Activated CD8-positive, alpha-beta memory T cell treated with anti-CD3 and anti-CD28 coated beads for 48 hours (primary cell): Measurements from ENCODE around the gene ANAPC5.
"Not testable (repeated sequence)": the region's sequence is repeated elsewhere in the genome, so short reads cannot be mapped to it uniquely, and the experiment has no call there.

Source experiments
- DNase-seq, 3 experiments: peaks; one replicate each; pipeline ENCODE4 v3.0.0-alpha.2; 2020; ENCODE audit warnings: low read depth in 2 of 3, low spot score in 2 of 3

The ANAPC5 gene

DNA sequence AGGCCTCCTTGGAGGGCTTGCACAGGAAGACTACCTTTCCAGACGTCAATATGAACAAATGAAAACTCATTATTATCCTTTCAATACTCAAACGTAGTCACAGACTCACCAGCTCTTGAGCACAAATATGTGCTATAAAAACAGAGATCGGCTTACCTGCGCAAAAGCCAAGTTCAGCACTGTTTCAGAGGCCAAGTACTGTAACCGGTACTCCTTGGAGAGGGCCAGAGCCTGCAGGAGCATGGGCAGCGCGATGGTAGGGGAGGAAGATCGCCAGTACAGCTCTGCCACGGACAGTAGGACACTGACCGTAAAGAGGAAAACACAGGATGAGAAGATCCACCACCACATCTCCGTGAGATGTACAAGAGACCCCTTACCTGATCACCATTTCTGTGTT, 34.1 kb downstream of the ANAPC5 start:
- no peak for DNase-seq

DNA sequence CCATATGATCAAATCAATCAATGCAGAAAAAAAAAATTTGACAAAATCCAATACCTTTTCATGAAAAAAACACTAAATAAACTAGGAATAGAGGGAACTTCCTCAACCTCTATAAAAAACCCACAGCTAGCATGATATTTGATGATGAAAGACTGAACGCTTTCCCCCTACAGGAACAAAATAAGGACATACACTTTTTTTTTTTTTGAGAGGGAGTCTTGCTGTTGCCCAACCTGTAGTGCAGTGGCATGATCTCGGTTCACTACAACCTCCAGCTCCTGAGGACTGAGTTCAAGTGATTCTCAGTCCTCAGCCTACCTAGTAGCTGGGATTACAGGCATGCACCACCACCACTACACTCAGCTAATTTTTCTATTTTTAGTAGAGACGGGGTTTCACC, 37.8 kb downstream of the ANAPC5 start:
- no peak for DNase-seq

DNA sequence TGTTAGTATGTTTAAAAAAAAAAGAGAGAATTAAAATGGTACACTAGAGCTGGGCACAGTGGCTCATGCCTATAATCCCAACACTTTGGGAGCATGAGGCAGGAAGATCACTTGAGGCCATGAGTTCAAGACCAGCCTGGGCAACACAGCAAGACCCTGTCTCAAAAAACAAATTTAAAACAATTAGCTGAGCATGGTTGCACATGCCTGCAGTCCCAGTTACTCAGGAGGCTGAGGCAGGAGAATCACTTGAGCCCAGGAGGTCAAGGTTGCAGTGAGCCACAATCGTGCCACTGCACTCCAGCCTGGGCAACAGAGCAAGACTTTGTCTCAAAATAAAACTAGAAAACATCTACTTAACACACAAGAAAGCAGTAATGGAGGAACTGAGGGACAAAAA, 42.0 kb downstream of the ANAPC5 start:
- DNase-seq: not testable (repeated sequence)

DNA sequence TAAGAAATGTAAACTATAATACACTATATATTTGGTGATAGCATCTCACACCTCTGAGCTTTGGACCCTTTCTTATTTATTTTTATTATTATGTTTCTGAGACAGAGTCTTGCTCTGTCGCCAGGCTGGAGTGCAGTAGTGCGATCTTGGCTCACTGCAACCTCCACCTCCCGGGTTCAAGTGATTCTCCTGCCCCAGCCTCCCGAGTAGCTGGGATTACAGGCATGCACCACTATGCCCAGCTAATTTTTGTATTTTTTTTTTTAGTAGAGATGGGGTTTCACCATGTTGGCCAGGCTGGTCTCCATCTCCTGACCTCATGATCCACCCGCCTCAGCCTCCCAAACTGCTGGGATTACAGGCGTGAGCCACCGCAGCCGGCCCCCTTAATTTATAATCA, 44.8 kb downstream of the ANAPC5 start:
- DNase-seq: not testable (repeated sequence)

DNA sequence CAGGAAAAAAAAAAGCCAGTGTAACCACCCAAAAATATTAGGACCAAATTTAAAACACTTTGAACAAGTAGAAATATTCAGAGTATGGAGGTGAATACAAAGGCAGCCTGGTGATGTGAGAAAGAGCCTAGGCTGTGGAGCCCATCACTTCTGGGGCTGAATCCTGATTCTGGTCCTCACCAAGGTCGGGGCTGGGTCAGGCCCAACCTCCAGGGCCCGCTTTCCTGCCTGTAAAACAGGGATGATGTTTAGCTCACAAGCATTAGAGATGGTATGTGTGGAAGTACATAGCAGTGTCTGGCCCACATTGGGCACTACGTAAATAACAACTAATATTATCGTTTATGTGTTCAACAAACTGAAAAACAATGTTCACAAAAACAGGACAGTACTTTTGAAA, 47.9 kb downstream of the ANAPC5 start:
- DNase-seq: no peak

DNA sequence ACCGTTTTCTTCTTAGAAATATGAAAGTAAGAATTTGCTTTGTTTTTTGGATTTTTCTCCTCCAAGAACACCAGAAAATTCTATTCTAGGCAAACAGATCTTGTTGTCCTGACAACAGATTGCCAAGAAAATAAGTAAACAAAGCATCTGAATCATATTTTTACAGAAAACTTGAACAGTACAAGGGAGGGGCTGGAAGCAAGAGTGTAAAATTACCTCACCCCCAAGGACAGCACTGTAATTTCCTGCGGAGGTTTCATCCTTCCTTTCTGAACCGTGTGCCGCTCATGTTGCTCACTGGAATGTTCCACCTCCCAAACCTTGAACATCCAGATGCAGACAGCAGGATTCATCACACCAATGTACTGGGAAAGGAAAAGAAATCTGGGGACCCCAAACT, 50.3 kb downstream of the ANAPC5 start:
- no peak for DNase-seq

DNA sequence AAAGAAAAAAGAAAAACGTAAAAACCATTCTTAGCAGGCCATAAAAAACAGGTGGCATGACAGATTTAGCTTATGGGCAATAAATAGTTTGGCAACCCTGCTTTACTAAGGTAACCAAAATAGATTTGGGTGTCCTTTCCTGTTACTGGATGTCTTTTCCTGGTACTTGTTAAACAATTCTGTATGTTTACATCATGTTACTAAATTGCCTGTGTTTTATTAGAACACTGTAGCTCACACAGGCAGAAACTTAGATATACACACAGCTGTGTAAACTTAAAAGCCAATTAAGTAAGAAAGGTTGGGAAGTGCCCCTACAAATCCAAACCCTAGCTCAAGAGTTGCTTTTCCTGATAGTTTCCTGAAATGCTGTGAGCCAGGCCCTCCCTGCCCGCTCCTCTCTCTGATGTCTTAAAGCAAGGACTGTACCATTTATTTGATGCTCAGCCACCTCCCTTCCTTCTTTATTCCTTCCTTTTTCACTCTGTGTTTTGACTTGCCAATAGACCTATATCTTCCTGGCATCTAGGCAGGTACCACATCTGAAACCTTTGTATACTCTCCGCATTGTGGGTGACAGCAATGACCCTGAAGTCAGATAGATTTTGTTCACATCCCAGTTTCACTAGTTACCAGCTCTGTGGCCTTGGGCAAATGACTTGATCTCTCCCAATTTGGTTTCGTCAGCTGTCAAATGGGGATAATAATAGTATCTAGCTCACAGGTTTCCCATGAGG, 52.0 kb downstream of the ANAPC5 start:
- DNase-seq: no peak

DNA sequence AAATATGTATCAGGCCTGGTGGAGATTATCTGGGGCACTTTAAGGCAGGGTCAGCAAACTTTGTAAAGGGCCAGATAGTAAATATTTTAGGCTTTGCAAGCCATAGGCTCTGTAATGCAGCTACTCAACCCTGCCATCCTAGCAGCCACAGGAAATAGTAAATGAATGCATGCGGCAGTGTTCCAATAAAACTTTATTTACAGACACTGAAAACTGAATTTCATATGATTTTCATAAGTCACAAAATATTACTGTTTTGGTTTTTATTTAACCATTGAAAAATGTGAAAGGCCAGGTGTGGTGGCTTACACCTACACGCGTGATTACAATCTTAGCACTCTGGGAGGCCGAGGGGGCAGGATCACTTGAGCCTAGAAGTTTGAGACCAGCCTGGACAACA, 52.5 kb downstream of the ANAPC5 start:
- no peak for DNase-seq

DNA sequence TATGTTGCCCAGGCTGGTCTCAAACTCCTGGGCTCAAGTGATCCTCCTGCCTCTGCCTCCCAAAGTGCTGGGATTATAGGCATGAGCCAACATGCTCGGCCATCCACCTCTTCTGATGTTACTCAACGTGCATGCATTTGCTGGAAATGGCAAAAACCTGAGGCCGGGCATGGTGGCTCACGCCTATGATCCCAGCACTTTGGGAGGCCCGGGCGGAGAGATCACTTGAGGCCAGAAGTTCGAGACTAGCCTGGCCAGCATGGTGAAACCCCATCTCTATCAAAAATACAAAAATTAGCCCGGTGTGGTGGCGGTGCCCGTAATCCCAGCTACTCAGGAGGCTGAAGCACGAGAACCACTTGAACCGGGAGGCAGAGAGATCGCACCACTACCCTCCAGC, 53.8 kb downstream of the ANAPC5 start:
- DNase-seq: not testable (repeated sequence)

DNA sequence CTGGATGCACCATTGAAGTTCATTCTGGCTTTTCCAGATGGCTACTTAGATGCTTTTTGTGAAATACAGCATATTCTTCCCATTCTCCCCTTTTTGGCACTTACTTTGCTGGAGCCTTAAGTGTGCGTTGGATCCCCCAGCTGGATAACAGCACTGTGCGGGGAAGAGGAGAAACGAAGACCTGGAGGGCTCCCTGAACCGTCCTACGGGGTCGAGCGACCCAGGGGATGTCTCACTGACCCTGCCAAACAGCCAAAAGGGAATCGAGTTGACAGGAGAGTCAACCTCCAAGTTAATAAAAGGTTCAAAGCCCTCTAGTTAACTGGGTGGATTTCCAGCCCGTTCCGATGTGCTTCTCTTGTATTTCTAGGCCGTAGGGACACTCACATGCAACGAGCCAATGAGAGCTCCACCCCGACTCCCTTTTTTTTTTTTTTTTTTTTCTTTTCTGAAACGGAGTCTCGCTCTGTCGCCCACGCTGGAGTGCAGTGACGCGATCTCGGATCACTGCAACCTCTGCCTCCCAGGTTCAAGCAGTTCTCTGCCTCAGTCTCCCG, 54.7 kb downstream of the ANAPC5 start:
- DNase-seq: peak; percentile 13 to 17 (median 15)

DNA sequence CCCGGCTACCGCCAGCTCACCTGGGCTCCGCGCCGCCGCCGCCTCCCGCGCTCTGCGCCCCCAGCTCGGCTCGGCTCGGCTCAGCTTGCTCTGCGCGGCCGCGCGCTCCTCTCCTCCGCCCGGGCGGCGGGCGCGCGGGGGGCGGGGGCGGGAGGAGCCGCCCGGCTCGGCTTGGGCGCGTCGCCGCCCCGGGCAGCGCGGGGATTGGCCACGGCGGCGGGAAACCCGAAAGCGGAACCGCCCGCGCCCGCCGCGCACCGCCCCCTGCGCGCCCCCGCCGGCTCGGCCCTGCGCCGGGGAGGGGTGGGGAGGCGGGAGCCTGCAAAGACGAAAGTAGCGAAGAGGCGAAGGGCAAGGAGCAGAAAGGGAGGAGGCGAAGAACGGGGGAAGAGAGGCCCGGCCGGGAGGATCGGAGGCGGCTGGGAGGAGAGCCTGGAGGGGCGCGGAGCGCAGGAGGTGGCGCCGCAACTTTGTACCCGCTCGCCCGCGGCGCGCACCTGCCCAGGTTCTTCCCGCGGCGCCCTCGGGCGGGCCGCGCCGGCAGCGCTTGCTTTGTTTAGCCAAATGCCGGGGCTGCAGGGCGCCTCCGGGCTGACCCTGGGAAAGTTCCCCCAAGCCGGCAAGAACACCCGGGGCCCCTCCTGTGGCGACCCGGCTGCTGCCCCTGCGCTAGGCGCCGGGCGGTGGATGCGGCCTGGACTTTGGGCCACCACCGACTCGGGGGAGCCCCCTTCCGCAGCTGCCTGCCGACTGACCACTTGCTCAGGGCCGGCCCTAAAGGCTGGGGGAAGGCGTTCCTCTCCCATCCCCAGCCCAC, 55.4 kb downstream of the ANAPC5 start, which contains the start of gene CAMKK2:
Gene CAMKK2, minus strand, starts transcription at position 92 of the 817 bp plus-strand sequence. CDS start 22,183 bp downstream, outside the sequence.
- DNase-seq: peak; percentile 45 to 85 (median 68)

DNA sequence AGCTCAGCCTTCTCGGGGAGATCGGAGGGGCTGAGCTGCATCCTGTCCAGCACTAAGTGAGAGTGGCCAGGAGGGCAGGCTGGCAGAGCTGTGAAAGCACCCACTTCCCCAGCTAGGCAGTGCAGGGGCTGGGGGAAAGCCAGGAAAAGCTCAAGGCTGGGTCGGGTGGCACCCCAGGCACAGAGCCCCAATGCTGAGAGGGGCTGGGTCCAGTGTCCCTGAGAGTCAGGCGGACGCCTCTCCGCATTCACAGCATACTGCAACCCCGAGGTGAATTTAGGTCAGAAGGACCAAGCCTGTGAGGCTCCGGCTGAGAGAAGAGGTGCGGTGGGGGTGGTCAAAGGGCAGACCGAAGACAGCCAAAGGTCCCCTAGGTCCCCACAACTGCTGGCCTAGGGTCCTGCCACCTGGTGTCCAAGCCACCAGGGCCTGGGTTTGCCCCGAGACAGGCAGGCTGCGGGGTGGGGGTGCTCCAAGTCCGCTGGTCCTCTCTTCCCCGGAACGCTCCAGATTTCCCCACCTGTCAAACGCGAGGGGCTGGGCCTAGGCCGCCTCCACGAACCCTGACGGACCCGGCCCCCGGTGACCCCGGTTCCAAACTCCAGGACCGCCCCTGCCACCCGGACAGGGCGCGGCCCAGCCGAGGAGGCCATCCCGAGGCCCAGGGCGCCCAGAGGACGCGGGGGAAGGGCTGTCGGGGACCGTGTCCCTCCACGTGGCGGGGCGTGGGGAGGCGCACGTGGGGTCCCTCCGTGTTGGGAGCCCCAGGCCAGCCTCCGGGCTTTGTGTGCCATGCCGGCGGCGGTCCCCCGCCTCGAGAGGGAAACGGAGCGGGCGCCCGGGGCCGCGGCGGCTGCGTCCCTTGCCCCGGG, 56.2 kb downstream of the ANAPC5 start:
- DNase-seq: peak in 1 of 3 experiments; percentile 25

DNA sequence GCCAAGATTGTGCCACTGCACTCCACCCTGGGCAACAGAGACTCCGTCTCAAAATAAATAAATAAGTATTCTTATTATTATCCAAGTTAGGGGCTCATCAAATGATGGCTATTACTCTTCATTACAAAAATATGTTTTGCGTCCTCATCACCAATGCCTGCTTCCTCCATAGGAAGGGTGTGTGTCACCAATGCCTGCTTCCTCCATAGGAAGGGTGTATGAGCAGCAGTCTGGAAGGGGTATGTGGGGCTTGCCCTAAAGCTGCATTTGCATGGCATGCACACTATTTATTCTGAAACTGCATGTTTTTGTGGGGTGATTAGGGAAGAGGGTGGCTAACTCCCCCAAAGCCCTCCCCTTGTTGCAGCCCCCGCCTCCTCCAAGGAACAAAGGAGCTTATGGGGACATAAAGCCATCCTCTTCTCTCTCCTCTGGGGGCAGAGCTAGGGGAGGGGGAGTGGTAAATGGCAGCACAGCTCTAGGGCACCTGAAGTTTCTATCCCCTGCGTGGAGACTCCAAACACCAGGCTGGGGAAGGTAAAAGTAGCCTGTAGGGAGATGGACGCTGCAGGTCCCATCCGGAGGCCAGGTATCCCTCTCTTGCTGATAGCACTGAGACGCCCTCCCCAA, 57.0 kb downstream of the ANAPC5 start:
- no peak for DNase-seq

DNA sequence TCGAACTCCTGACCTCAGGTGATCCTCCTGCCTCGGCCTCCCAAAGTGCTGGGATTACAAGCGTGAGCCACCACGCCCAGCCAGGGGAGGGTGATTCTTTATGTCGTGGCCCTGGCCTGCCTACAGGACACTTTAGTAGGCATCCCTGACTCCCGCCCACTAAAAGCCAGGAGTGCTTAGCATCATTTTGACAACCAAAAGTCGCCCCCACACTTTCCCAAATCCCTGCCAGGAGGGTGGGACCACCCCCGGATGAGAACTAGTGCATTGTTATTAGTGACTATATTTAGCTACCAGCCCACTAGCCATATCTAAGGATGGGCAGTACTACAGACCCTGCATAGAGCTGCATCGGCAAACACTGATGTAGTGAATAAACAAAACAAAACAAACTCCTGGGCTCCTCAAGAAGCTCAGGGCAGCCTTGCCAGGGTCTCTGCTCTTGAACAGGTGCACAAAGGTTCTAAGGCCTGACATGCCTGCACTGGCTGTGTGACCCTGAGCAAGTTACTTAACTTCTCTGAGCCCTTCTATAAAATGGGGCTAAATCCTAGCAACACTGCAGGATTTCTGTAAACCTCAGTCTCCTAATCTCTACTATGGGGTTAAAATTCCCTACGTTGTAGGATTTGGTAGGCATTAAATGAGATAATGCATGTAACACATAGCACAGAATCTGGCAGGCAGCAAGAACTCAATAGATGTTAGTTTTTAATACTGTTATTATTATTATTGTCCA, 57.9 kb downstream of the ANAPC5 start:
- DNase-seq: no peak

DNA sequence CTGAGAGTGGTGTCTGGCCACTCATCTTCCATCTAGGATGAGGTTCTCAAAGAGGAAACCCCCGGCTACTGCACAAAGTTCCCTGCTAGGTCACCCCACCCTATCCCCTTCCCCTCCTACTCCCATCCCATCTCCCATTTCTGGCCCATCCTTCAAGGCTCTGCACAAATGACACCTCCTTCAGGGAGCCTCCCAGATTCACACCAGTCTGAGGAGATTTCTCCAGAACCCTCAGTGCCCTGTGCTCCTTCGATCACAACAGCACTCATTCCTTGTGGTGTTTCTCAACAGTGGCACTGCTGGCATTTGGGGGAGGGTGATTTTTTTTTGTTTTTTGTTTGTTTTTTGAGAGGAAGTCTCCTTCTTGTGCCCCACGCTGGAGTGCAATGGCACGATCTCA, 58.6 kb downstream of the ANAPC5 start:
- DNase-seq: no peak

DNA sequence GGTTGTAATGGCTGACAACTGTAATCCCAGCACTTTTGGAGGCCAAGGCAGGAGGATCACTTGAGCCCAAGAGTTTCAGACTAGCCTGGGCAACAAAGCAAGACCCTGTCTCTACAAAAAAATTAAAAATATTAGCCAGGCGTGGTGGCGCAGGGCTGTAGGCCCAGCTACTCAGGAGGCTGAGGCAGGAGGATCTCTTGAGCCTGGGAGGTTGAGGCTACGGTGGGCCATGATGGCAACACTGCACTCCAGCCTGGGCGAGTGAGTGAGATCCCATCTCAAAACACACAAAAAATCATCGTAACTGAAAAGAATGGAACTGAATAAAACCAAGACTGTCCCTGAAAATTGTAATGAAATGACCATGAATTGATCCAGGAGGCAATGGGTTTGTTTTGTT, 61.8 kb downstream of the ANAPC5 start:
- no peak for DNase-seq

DNA sequence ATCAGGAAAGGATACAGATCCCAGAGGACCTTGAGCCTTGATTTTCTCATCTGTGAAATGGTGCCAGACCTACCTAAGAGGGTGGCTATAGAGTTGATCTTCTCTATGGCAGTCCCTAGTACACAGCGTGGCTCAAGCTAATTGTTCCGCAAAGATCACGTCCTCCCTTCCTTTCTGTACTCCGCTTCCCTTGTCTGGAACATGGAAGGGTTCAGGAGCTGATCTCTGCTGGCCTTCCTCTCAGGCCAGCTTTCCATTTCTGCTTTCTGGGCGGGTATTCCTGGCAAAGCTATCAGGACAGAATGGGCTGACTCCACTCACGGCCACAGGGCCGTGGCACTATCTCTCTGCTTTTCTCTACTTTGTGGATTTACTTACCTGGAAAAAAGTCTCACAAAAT, 62.2 kb downstream of the ANAPC5 start:
- DNase-seq: no peak

DNA sequence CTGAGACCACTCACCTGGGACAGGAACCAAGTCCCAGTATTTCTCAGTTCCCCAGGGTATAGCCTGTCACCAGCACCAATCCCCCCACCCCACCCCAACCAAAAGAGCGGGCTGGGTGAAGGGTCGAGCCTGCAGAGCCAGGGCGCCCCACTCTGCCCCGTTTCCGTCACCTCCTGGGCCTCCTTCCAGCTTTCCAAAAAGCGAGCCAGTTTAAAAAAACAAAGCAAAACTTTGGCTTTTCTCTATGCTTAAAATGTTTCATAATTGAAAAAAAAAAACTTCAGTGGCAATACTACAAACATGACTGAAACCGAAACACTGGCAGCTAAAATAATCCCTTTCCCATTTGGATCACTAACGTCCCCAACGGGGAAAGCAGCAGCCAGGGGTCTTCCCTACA, 63.2 kb downstream of the ANAPC5 start:
- no peak for DNase-seq

DNA sequence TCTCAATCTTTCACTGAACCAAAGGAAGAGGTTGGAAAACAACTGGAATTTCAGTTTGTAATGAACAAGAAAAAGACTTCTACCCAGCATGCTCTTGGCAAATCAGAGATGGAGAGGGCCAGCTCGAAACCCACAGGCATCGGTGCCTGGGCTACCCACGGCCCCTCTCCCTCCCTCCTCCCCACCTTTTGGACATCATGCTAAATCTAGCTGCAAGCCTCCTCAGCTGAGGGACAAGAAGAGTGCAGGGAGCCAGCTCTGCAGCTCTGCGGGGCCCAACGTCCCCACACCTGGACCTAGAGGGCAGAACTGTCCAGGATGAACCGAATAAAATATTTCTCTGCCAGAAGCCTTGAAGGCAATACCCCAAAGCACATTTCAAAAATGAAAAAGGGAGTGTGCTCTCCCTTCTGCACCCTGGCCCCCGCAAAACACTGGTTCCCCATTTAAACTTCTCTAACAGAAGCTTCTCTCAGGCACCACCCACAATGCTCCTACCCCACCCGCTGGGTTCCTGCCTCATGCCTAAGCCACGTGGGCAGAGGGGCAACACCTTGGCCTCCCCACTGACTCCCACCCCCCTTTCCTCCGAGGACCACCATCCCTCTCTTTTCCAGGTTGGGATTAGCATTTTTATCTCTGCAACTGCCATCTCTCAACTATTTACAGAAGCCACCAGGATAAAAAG, 63.9 kb downstream of the ANAPC5 start:
- no peak for DNase-seq
